ENCODE measurements around the gene TGFBR2. TPM values are rescaled to one million over a fixed set of nuclear protein-coding genes. Genes with fewer than 3 reads are reported as not detected.

TGFBR2 gene
- total RNA-seq, 2 donors from 2014 or later, result 37.3 to 38.6 TPM

DNA sequence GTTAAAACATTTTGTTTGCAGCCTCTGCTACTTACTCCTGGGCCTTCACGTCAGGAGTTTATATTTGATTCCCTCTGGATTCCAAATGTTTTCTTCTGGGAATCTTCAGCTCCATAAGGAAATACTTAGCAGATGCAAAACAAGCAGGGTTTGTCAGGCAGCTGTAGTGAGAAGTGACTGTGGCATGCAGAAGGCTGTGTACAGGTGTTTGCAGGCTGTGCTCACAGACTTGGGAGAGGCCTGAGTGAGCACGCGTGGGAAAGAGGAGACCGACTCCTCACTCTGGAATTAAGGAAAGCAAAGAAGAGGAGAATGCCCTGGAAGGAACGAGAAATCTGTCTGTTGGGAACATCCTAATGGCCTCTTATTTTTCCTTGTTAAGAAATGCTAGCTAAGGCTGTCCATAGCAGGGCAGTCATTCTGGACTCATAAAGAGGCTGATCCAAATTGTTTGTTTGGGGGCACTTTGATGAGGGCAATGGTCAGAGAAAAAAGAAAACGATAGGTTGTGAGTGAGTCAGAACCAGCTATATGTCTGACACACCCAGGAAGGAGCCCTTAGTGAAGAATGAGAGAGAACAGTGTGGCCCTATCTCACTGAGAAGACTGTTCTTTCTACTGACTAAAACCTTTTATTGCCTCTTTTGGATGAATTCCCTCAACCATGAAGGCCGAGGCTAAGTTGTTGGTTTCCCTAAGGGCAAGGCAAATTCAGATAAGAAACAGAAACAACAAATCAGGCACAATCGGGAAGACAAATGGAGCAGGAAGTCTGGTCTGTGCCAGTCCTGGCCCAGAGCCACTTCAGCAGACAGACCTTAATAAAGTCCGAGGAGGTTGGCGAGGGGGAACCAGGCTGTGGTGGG, 82.6 kb downstream of the TGFBR2 start:
- Mint-ChIP-seq H3K27ac (peak overlapping the region; percentile 68 to 73), H3K9me3 (no peaks in the 10 kb centered on the region), H3K27me3 (no peaks in the 10 kb centered on the region), H3K4me1 (ENCODE audit: low read depth in 2 of 2) (peaks cover 45 to 58% of the 10 kb centered on the region in 2 donors), H3K4me3 (peak overlapping the region; percentile 41), H3K36me3 (peaks cover 44% of the 10 kb centered on the region)
- DNase-seq (ENCODE audit: low spot score), result no peak
- peak; percentile 63 to 74 for ATAC-seq

DNA sequence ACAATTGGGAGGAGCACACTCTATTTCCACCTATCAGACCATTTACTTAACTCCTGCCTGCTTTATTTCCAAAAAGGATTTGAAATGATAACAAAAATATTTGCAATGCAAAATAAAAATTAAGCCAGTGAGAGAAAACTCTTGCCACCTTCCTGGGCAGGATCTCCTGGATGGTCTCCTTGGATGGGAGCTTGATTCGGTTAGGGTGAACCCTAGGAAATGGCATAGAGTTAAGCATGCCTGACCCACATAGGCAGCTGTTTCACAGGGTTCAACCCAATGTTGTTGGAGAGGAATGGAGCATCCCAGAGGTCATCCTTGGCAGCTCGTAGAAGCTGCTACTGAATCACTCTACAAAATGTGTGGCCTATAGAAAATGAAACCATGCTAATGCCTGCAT, 83.8 kb downstream of the TGFBR2 start:
- Mint-ChIP-seq H3K4me1 (ENCODE audit: low read depth in 2 of 2) (peaks cover 43 to 53% of the 10 kb centered on the region in 2 donors), H3K4me3 (no peak overlapping the region)

DNA sequence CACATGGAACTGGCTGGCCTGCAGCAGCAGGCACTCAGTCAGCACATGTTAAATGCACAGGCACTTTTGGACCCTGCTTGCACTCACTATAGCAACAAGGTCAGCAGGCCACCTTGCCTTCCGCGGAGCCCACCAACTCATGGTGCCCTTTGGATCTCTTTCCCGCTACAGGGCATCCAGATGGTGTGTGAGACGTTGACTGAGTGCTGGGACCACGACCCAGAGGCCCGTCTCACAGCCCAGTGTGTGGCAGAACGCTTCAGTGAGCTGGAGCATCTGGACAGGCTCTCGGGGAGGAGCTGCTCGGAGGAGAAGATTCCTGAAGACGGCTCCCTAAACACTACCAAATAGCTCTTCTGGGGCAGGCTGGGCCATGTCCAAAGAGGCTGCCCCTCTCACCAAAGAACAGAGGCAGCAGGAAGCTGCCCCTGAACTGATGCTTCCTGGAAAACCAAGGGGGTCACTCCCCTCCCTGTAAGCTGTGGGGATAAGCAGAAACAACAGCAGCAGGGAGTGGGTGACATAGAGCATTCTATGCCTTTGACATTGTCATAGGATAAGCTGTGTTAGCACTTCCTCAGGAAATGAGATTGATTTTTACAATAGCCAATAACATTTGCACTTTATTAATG, 85.0 kb downstream of the TGFBR2 start:
- DNase-seq (ENCODE audit: low spot score) (no peak), ATAC-seq (no peak)
- H3K4me1 Mint-ChIP-seq (ENCODE audit: low read depth in 2 of 2), result peaks cover 40 to 54% of the 10 kb centered on the region in 2 donors
- H3K27me3 Mint-ChIP-seq, result no peaks in the 10 kb centered on the region
- no peaks in the 10 kb centered on the region for H3K9me3 Mint-ChIP-seq
- H3K27ac Mint-ChIP-seq, result peak overlapping the region; percentile 68 to 73
- peaks cover 53% of the 10 kb centered on the region for H3K36me3 Mint-ChIP-seq
- H3K4me3 Mint-ChIP-seq, result no peak overlapping the region

More for the DNA sequence above, 83.8 kb downstream of the TGFBR2 start:
- no peak for DNase-seq (ENCODE audit: low spot score)
- Mint-ChIP-seq H3K9me3 (no peaks in the 10 kb centered on the region), H3K27me3 (no peaks in the 10 kb centered on the region), H3K36me3 (peaks cover 48% of the 10 kb centered on the region), H3K27ac (peak overlapping the region; percentile 68 to 73)
- no peak for ATAC-seq

DNA sequence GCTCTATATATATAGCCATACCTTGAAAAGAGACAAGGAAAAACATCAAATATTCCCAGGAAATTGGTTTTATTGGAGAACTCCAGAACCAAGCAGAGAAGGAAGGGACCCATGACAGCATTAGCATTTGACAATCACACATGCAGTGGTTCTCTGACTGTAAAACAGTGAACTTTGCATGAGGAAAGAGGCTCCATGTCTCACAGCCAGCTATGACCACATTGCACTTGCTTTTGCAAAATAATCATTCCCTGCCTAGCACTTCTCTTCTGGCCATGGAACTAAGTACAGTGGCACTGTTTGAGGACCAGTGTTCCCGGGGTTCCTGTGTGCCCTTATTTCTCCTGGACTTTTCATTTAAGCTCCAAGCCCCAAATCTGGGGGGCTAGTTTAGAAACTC, 85.5 kb downstream of the TGFBR2 start:
- Mint-ChIP-seq H3K4me3 (no peak overlapping the region), H3K27ac (peak overlapping the region; percentile 53 to 68), H3K9me3 (no peaks in the 10 kb centered on the region), H3K36me3 (peaks cover 53% of the 10 kb centered on the region), H3K27me3 (no peaks in the 10 kb centered on the region), H3K4me1 (ENCODE audit: low read depth in 2 of 2) (peaks cover 40 to 54% of the 10 kb centered on the region in 2 donors)
- ATAC-seq (no peak), DNase-seq (ENCODE audit: low spot score) (no peak)

DNA sequence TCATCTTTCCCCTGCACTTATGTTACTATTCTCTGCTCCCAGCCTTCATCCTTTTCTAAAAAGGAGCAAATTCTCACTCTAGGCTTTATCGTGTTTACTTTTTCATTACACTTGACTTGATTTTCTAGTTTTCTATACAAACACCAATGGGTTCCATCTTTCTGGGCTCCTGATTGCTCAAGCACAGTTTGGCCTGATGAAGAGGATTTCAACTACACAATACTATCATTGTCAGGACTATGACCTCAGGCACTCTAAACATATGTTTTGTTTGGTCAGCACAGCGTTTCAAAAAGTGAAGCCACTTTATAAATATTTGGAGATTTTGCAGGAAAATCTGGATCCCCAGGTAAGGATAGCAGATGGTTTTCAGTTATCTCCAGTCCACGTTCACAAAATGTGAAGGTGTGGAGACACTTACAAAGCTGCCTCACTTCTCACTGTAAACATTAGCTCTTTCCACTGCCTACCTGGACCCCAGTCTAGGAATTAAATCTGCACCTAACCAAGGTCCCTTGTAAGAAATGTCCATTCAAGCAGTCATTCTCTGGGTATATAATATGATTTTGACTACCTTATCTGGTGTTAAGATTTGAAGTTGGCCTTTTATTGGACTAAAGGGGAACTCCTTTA, 86.2 kb downstream of the TGFBR2 start:
- Mint-ChIP-seq H3K27me3 (no peaks in the 10 kb centered on the region), H3K4me1 (ENCODE audit: low read depth in 2 of 2) (peaks cover 45 to 57% of the 10 kb centered on the region in 2 donors), H3K27ac (peak overlapping the region; percentile 53 to 68), H3K36me3 (peaks cover 50% of the 10 kb centered on the region), H3K9me3 (no peaks in the 10 kb centered on the region), H3K4me3 (no peak overlapping the region)
- no peak for ATAC-seq
- no peak for DNase-seq (ENCODE audit: low spot score)

DNA sequence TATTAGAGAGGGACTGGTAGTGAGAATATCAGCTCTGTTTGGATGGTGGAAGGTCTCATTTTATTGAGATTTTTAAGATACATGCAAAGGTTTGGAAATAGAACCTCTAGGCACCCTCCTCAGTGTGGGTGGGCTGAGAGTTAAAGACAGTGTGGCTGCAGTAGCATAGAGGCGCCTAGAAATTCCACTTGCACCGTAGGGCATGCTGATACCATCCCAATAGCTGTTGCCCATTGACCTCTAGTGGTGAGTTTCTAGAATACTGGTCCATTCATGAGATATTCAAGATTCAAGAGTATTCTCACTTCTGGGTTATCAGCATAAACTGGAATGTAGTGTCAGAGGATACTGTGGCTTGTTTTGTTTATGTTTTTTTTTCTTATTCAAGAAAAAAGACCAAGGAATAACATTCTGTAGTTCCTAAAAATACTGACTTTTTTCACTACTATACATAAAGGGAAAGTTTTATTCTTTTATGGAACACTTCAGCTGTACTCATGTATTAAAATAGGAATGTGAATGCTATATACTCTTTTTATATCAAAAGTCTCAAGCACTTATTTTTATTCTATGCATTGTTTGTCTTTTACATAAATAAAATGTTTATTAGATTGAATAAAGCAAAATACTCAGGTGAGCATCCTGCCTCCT, 87.2 kb downstream of the TGFBR2 start:
- Mint-ChIP-seq H3K4me1 (ENCODE audit: low read depth in 2 of 2) (peaks cover 40 to 50% of the 10 kb centered on the region in 2 donors), H3K4me3 (no peak overlapping the region), H3K27ac (peak overlapping the region; percentile 53 to 68), H3K27me3 (no peaks in the 10 kb centered on the region), H3K9me3 (no peaks in the 10 kb centered on the region), H3K36me3 (peaks cover 42% of the 10 kb centered on the region)
- peak; percentile 83 to 88 for ATAC-seq
- DNase-seq (ENCODE audit: low spot score), result no peak

DNA sequence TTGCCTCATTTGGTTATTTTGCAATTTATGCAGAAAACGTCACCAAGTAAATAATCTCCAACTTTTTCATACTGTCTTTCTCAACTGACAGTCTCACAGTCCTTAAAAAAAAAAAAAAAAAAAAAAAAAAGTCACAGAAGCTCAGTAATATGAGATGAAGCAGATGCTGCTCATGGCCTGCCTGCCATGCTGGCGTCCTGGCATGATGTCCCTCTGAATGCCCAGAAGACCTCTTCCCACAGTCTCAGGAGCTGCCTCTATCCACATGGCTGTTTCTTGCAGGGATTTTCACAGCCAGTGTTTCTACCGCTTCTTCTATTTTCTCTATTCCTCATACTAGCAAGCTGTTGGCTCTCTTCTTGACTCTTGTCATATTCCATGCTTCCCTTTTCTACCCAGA, 87.7 kb downstream of the TGFBR2 start:
- H3K4me1 Mint-ChIP-seq (ENCODE audit: low read depth in 2 of 2), result peaks cover 34 to 45% of the 10 kb centered on the region in 2 donors
- no peaks in the 10 kb centered on the region for H3K27me3 Mint-ChIP-seq
- no peak overlapping the region for H3K4me3 Mint-ChIP-seq
- H3K27ac Mint-ChIP-seq, result peak overlapping the region; percentile 26 to 61
- H3K36me3 Mint-ChIP-seq, result peaks cover 39% of the 10 kb centered on the region
- DNase-seq (ENCODE audit: low spot score) (no peak), ATAC-seq (no peak)
- no peaks in the 10 kb centered on the region for H3K9me3 Mint-ChIP-seq

DNA sequence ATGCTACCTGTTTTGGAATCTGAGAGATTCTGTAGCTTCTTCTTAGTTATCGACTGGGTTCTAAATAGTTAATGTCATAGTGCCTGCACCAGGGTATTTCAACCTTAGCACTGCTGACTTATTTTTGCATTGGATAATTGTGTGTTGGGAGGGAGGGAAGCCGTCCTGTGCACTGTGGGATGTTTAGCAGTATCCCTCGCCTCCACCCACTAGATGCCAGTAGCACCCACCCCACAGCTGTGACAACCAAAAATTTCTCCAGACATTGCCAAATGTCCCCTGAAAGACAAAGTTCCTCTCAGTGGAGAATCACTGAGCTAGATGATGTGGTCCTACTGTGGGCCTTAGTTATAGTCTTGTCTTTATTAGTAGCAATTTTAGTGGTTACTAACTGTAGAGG, 88.3 kb downstream of the TGFBR2 start:
- H3K4me1 Mint-ChIP-seq (ENCODE audit: low read depth in 2 of 2), result peaks cover 32 to 42% of the 10 kb centered on the region in 2 donors
- peak overlapping the region; percentile 26 to 61 for H3K27ac Mint-ChIP-seq
- H3K9me3 Mint-ChIP-seq, result no peaks in the 10 kb centered on the region
- H3K36me3 Mint-ChIP-seq, result peaks cover 35% of the 10 kb centered on the region
- H3K27me3 Mint-ChIP-seq, result no peaks in the 10 kb centered on the region
- DNase-seq (ENCODE audit: low spot score), result no peak
- no peak for ATAC-seq
- H3K4me3 Mint-ChIP-seq, result no peak overlapping the region

DNA sequence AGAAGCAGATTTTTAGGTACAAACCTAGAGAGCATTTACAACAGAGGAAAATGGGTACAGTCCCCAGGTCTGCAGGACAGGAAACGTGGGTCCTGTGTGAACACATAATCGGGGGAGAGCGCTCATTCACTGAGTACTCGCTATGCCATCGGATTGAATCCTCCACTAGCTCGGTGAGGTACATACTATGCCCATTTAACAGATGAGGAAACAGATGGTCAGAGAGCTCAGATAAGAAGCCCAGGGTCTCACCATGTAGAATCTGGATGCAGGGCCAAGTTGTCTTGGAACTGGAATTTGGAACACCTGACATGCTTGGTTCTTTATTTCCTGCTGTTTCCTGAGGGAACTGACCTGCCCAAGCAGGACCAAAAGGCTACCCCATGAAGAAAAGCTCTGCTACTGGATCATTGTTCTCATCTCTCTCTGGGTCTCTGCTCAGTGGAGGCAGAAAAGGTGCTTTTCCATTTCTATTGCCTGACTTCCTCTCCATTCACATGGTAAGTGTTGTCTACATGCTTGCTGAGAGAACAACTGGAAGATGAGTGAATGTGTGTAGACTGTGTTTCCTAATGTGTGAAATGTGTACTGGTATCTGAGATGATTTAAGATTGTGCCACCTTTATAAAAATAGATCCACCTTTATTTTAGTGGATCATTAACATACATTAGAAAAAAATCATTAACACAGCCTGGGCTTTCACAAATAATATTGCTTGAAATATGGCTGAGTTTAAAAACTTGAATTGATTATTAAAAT, 89.1 kb downstream of the TGFBR2 start:
- Mint-ChIP-seq H3K4me1 (ENCODE audit: low read depth in 2 of 2) (peaks cover 27 to 38% of the 10 kb centered on the region in 2 donors), H3K36me3 (peaks cover 32% of the 10 kb centered on the region), H3K4me3 (no peak overlapping the region), H3K27me3 (no peaks in the 10 kb centered on the region), H3K27ac (peak overlapping the region; percentile 61 to 64), H3K9me3 (no peaks in the 10 kb centered on the region)
- DNase-seq (ENCODE audit: low spot score) (no peak), ATAC-seq (no peak)

DNA sequence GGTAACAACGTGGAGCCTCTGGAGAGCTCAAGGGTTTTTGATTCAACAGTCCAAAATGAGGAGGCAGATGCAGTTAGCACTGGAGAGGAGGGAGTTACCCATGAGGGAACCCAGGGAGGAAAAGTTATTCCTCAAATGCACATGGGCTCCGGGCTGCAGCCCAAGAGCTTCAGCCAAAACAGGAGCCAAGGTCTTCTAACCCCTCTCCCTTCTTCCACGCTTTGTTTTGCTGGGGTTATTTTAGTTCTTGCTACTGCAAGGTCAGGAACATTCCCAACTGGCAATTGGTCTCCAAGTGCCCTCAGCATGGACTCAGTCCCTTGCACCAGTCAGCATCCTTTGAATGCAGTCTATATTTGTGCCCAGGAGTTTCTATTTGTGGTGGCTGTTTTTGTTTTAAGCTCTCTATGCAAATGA, 90.0 kb downstream of the TGFBR2 start:
- no peak for DNase-seq (ENCODE audit: low spot score)
- Mint-ChIP-seq H3K27ac (peak overlapping the region; percentile 5 to 64), H3K4me3 (no peak overlapping the region), H3K27me3 (no peaks in the 10 kb centered on the region), H3K9me3 (no peaks in the 10 kb centered on the region), H3K4me1 (ENCODE audit: low read depth in 2 of 2) (peaks cover 25 to 32% of the 10 kb centered on the region in 2 donors), H3K36me3 (peaks cover 27% of the 10 kb centered on the region)
- no peak for ATAC-seq

DNA sequence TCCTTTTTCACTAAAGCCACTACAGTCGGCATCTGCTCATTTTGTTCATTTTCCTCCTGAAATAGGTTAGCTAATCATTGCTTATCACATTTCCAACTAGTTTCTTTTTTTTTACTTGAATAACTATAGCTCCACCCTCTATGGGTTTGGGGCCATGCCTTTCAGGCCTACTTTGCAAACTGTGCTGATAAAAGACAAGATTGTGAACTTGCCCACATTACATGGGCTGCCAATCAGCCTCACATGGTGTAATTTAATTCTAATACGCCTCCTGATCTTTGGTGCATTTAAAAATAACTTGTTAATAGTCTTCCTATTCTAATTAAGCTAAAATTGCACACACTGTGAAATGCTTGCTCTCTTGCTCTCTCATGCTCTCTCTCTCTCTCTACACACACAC, 90.5 kb downstream of the TGFBR2 start:
- Mint-ChIP-seq H3K36me3 (peaks cover 27% of the 10 kb centered on the region), H3K9me3 (no peaks in the 10 kb centered on the region), H3K4me1 (ENCODE audit: low read depth in 2 of 2) (peaks cover 25 to 32% of the 10 kb centered on the region in 2 donors), H3K27me3 (no peaks in the 10 kb centered on the region), H3K27ac (peak overlapping the region; percentile 5 to 61), H3K4me3 (no peak overlapping the region)
- ATAC-seq, result no peak
- no peak for DNase-seq (ENCODE audit: low spot score)

DNA sequence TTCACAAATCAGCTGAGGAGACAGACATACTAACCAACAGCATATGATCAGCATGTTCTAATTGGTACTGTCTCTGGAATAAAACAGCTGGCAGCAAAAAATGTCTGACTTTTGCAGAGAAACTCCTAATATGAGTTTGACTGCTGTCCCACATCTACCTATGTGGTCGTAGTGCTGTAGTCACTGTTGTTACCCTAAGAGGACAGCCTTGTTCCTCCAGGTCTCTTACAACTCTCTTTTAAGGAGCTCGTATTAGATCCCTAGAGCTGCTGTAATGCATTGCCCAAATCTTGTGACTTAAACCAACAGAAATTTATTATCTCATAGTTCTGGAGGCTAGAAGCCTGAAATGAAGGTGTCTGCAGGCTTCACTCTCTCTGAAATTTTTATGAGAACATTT, 92.1 kb downstream of the TGFBR2 start:
- H3K4me1 Mint-ChIP-seq (ENCODE audit: low read depth in 2 of 2), result peaks cover 19 to 25% of the 10 kb centered on the region in 2 donors
- peak overlapping the region in 1 of 2 donors; percentile 61 for H3K27ac Mint-ChIP-seq
- no peak for DNase-seq (ENCODE audit: low spot score)
- peaks cover 18% of the 10 kb centered on the region for H3K36me3 Mint-ChIP-seq
- no peaks in the 10 kb centered on the region for H3K27me3 Mint-ChIP-seq
- no peak overlapping the region for H3K4me3 Mint-ChIP-seq
- no peak for ATAC-seq
- no peaks in the 10 kb centered on the region for H3K9me3 Mint-ChIP-seq

DNA sequence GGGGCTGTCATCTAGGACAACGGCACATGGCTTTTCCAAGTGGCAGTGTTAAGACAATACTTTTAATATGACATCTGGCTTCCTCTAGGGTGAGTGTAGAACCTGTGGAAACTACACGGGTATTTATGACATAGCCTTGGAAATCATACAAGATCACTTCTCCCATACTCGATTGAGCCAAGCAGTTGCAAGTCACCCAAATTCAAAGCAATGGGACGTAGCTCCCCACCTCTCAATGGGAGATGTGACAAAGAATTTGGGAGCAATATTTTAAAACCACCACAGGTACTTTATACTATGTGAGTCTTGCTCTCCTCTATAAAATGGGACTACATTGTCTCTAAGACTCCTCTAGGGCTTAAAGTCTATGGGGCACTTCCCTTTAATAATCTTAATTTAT, 93.5 kb downstream of the TGFBR2 start:
- no peak overlapping the region for H3K27ac Mint-ChIP-seq
- H3K36me3 Mint-ChIP-seq, result peaks cover 18% of the 10 kb centered on the region
- H3K4me3 Mint-ChIP-seq, result no peak overlapping the region

More for the DNA sequence above, 93.5 kb downstream of the TGFBR2 start:
- Mint-ChIP-seq H3K27me3 (no peaks in the 10 kb centered on the region), H3K9me3 (no peaks in the 10 kb centered on the region), H3K4me1 (ENCODE audit: low read depth in 2 of 2) (peaks cover 13 to 23% of the 10 kb centered on the region in 2 donors)
- ATAC-seq, result no peak
- no peak for DNase-seq (ENCODE audit: low spot score)

Data from natural killer cell treated with Interleukin-12 subunit alpha and Interleukin-12 subunit beta and Interleukin-15 and Interleukin-18, amount 100 ng/mL, for 72 hours (primary cell).